ENCODE data around the gene REC8. TPM values are rescaled to one million over a fixed set of nuclear protein-coding genes. Genes with fewer than 3 reads are reported as not detected.

The REC8 gene
- polyA plus RNA-seq, 1 experiment = 5.5 TPM

DNA sequence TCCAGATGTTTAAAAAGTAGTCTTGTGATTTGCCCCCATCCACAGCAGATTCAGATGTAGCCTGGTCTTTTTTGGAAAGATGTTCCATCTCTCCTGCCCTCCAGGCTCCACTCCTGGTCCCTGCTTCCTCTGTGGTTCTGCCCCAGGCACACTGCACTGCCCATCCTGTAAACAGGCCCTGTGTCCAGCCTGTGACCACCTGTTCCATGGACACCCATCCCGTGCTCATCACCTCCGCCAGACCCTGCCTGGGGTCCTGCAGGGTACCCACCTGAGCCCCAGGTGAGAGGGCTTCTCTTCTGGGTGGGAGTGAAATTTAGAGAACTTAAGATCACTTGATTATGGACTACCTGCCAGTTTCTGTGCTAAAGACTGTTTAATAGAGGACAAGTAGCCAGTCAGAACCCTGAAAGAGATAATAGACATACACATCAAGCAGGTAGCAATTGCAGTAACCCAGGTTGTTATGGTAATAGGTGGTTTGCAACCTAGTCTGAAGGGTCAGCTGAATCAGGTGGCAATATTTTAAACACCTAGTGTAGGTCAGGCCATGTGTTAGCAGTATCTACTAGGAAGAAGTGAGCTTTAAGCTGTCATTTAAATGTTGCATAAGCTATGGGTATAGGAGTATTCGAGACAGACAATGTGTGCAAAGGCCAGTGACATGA, 22.4 kb upstream of the REC8 start:
- TF ChIP-seq, protein P1, sequence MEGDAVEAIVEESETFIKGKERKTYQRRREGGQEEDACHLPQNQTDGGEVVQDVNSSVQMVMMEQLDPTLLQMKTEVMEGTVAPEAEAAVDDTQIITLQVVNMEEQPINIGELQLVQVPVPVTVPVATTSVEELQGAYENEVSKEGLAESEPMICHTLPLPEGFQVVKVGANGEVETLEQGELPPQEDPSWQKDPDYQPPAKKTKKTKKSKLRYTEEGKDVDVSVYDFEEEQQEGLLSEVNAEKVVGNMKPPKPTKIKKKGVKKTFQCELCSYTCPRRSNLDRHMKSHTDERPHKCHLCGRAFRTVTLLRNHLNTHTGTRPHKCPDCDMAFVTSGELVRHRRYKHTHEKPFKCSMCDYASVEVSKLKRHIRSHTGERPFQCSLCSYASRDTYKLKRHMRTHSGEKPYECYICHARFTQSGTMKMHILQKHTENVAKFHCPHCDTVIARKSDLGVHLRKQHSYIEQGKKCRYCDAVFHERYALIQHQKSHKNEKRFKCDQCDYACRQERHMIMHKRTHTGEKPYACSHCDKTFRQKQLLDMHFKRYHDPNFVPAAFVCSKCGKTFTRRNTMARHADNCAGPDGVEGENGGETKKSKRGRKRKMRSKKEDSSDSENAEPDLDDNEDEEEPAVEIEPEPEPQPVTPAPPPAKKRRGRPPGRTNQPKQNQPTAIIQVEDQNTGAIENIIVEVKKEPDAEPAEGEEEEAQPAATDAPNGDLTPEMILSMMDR (IDR thresholded peaks at IDR 0.05; ENCODE audit: insufficient read depth, low read depth, low read length) = no peak
- H3K27me3 ChIP-seq (ENCODE audit: control insufficient read depth, insufficient read depth, low read length) = no peaks in the 10 kb centered on the region
- DNase-seq (ENCODE audit: low read depth) = no peak
- H3K36me3 ChIP-seq (ENCODE audit: control insufficient read depth, insufficient read depth, low read length) = peaks cover 26% of the 10 kb centered on the region
- no peak overlapping the region for H3K4me3 ChIP-seq (ENCODE audit: low read depth, low read length)
- ChIA-PET POLR2A (no interaction called here), CTCF (interaction anchor here (4.0 kb wide), 1 partner anchor 11 kb away, joined by 35 read pairs; the partner anchor contains the start of gene IRF9)

GRCh38 chr14:24150061-24150460, 21.8 kb upstream of the REC8 start:
- no peak for DNase-seq (ENCODE audit: low read depth)
- Histone ChIP-seq H3K36me3 (ENCODE audit: control insufficient read depth, insufficient read depth, low read length) (peaks cover 28% of the 10 kb centered on the region), H3K27me3 (ENCODE audit: control insufficient read depth, insufficient read depth, low read length) (no peaks in the 10 kb centered on the region), H3K4me3 (ENCODE audit: low read depth, low read length) (no peak overlapping the region)
- CTCF ChIA-PET = interaction anchor here (0.9 to 4.0 kb wide), 2 partner anchors 11 to 41 kb away, joined by 4 to 35 read pairs; partner anchors contain the start of gene IRF9
- POLR2A ChIA-PET = no interaction called here
- TF ChIP-seq, protein P1 (IDR thresholded peaks at IDR 0.05; ENCODE audit: insufficient read depth, low read depth, low read length) = no peak

- no peak overlapping the region for H3K4me3 ChIP-seq (ENCODE audit: low read depth, low read length)
- DNase-seq (ENCODE audit: low read depth) = no peak
- POLR2A ChIA-PET = interaction anchor here (1.2 kb wide), 1 partner anchor 11 kb away, joined by 3 read pairs; the partner anchor contains the start of gene IRF9
- CTCF ChIA-PET = interaction anchor here (0.6 to 4.0 kb wide), 5 partner anchors 10 to 587 kb away, joined by 3 to 35 read pairs (median 3); partner anchors contain the start of gene IRF9
- H3K36me3 ChIP-seq (ENCODE audit: control insufficient read depth, insufficient read depth, low read length) = peaks cover 32% of the 10 kb centered on the region
- TF ChIP-seq, protein P1 (IDR thresholded peaks at IDR 0.05; ENCODE audit: insufficient read depth, low read depth, low read length) = no peak
- no peaks in the 10 kb centered on the region for H3K27me3 ChIP-seq (ENCODE audit: control insufficient read depth, insufficient read depth, low read length)
Measured at GRCh38 chr14:24150567-24150966, 21.3 kb upstream of the REC8 start.

- no peak for DNase-seq (ENCODE audit: low read depth)
- no peak overlapping the region for H3K4me3 ChIP-seq (ENCODE audit: low read depth, low read length)
- peaks cover 36% of the 10 kb centered on the region for H3K36me3 ChIP-seq (ENCODE audit: control insufficient read depth, insufficient read depth, low read length)
- no peaks in the 10 kb centered on the region for H3K27me3 ChIP-seq (ENCODE audit: control insufficient read depth, insufficient read depth, low read length)
- TF ChIP-seq, protein P1 (IDR thresholded peaks at IDR 0.05; ENCODE audit: insufficient read depth, low read depth, low read length) = no peak
- ChIA-PET CTCF (interaction anchor here (0.6 to 4.0 kb wide), 6 partner anchors 10 to 588 kb away, joined by 3 to 35 read pairs (median 4); partner anchors contain the start of gene IRF9), POLR2A (interaction anchor here (1.2 kb wide), 1 partner anchor 10 kb away, joined by 3 read pairs; the partner anchor contains the start of gene IRF9)
Measured at GRCh38 chr14:24150993-24151392, 20.9 kb upstream of the REC8 start.

- Histone ChIP-seq H3K4me3 (ENCODE audit: low read depth, low read length) (no peak overlapping the region), H3K36me3 (ENCODE audit: control insufficient read depth, insufficient read depth, low read length) (peaks cover 40% of the 10 kb centered on the region), H3K27me3 (ENCODE audit: control insufficient read depth, insufficient read depth, low read length) (no peaks in the 10 kb centered on the region)
- DNase-seq (ENCODE audit: low read depth) = no peak
- ChIA-PET POLR2A (interaction anchor here (1.2 kb wide), 1 partner anchor 10 kb away, joined by 3 read pairs; the partner anchor contains the start of gene IRF9), CTCF (interaction anchor here (1.8 to 4.0 kb wide), 2 partner anchors 9 to 61 kb away, joined by 8 to 35 read pairs; partner anchors contain the start of gene IRF9)
- TF ChIP-seq, protein P1 (IDR thresholded peaks at IDR 0.05; ENCODE audit: insufficient read depth, low read depth, low read length) = no peak
Measured at GRCh38 chr14:24151404-24152080, 20.3 kb upstream of the REC8 start.

Measured in BJ (cell line).